ENCODE measurements around the gene TNXB.
"Not testable (repeated sequence)": the region's sequence is repeated elsewhere in the genome, so short reads cannot be mapped to it uniquely, and the experiment has no call there.

TNXB gene

GRCh38 chr6:32070814-32071543 lies 38.2 kb downstream of the TNXB start:
- DNase-seq (ENCODE audit: low read depth) = no peak
- TF ChIP-seq, protein P1, sequence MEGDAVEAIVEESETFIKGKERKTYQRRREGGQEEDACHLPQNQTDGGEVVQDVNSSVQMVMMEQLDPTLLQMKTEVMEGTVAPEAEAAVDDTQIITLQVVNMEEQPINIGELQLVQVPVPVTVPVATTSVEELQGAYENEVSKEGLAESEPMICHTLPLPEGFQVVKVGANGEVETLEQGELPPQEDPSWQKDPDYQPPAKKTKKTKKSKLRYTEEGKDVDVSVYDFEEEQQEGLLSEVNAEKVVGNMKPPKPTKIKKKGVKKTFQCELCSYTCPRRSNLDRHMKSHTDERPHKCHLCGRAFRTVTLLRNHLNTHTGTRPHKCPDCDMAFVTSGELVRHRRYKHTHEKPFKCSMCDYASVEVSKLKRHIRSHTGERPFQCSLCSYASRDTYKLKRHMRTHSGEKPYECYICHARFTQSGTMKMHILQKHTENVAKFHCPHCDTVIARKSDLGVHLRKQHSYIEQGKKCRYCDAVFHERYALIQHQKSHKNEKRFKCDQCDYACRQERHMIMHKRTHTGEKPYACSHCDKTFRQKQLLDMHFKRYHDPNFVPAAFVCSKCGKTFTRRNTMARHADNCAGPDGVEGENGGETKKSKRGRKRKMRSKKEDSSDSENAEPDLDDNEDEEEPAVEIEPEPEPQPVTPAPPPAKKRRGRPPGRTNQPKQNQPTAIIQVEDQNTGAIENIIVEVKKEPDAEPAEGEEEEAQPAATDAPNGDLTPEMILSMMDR (IDR thresholded peaks at IDR 0.05; ENCODE audit: control insufficient read depth, insufficient read depth, low read depth, low read length, missing control alignments) = no peak
- no peak overlapping the region for H3K4me3 ChIP-seq (ENCODE audit: control insufficient read depth, low read depth, low read length)

GRCh38 chr6:32069878-32070515 lies 39.1 kb downstream of the TNXB start:
- no peak overlapping the region for H3K4me3 ChIP-seq (ENCODE audit: control insufficient read depth, low read depth, low read length)
- no peak for DNase-seq (ENCODE audit: low read depth)
- TF ChIP-seq, protein P1 (IDR thresholded peaks at IDR 0.05; ENCODE audit: control insufficient read depth, insufficient read depth, low read depth, low read length, missing control alignments) = no peak

DNA sequence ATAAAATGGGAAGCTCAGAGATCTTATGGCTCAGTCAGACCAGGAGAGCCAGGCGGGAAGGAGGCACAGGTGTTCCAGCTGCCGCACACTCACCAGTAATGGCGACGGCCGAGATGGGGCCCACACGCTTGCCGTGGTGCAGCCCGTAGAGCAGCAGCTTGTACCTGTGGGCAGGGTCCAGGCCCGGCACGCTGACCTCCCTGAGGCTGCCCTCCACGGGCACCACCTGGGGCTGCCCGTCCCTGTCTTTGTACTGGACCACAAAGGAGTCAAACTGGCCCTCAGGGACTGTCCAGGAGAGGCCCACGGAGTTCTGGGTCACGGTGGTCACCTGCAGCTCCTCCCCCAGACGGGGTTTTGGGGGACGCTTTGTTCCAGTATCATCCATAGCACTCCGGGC lies 39.7 kb downstream of the TNXB start:
- no peak overlapping the region for H3K4me3 ChIP-seq (ENCODE audit: control insufficient read depth, low read depth, low read length)
- TF ChIP-seq, protein P1 (IDR thresholded peaks at IDR 0.05; ENCODE audit: control insufficient read depth, insufficient read depth, low read depth, low read length, missing control alignments) = no peak

GRCh38 chr6:32068867-32069266 lies 40.3 kb downstream of the TNXB start:
- DNase-seq (ENCODE audit: low read depth) = no peak
- H3K4me3 ChIP-seq (ENCODE audit: control insufficient read depth, low read depth, low read length) = no peak overlapping the region
- TF ChIP-seq, protein P1 (IDR thresholded peaks at IDR 0.05; ENCODE audit: control insufficient read depth, insufficient read depth, low read depth, low read length, missing control alignments) = no peak

More for the DNA sequence above, 39.7 kb downstream of the TNXB start:
- no peak for DNase-seq (ENCODE audit: low read depth)

DNA sequence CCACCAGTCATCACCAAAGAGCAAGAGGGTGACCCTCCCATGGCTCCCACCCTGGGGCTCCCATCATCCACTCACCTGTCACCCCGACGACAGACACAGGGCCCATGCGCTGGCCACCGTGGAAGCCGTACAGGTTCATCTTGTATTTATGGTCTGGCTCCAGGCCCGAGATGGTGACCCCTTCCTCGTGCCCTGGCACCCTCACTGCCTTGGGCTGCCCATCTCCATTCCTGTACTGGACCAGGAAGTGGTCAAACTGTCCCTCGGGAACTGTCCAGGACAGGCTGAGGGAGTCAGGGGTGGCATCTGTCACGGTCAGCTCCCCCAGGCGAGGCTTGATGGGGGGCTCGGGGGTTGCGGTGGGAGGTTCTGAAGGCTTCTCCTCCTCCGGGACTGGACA lies 40.8 kb downstream of the TNXB start:
- DNase-seq (ENCODE audit: low read depth); H3K4me3 ChIP-seq (ENCODE audit: control insufficient read depth, low read depth, low read length): not testable (repeated sequence)

- not testable (repeated sequence) for H3K4me3 ChIP-seq (ENCODE audit: control insufficient read depth, low read depth, low read length); DNase-seq (ENCODE audit: low read depth)
Observed at GRCh38 chr6:32067521-32067920, 41.6 kb downstream of the TNXB start.

DNA sequence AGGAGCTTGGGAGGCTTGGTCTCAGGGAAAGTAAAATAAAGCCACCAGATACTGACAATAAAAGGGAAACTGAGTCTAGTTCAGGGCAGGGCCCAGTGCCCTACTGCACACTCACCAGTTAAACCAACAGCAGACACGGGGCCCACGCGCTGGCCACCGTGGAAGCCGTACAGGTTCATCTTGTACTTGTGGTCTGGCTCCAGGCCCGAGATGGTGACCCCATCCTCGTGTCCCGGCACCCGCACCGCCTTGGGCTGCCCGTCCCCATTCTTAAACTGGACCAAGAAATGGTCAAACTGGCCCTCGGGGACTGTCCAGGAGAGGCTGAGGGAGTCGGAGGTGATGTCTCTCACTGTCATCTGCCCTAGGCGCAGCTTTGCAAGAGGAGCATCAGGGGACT lies 44.4 kb downstream of the TNXB start:
- no peak for DNase-seq (ENCODE audit: low read depth)
- TF ChIP-seq, protein P1 (IDR thresholded peaks at IDR 0.05; ENCODE audit: control insufficient read depth, insufficient read depth, low read depth, low read length, missing control alignments) = no peak
- H3K4me3 ChIP-seq (ENCODE audit: control insufficient read depth, low read depth, low read length) = no peak overlapping the region
